Choroid plexus epithelial cell (primary cell): ENCODE results near the gene DET1.
"Not testable (repeated sequence)": the region's sequence is repeated elsewhere in the genome, so short reads cannot be mapped to it uniquely, and the experiment has no call there.

Source experiments
- DNase-seq: peaks from one replicate; pipeline ENCODE4 v3.0.0-alpha.2; 2010; ENCODE audit warnings: low read depth
- H3K4me3 ChIP-seq: 2 replicates; pipeline ENCODE4 v1.5.1; 2011; ENCODE audit warnings: low read depth, mild to moderate bottlenecking, control low read depth, low read length, moderate library complexity
- CTCF ChIP-seq: conservative IDR thresholded peaks from 2 replicates; pipeline ENCODE4 v1.5.1; 2011; ENCODE audit warnings: low read depth, mild to moderate bottlenecking, control low read depth, inconsistent platforms, low read length, moderate library complexity

Gene DET1

GRCh38 chr15:88470625-88471372 lies 75.7 kb downstream of the DET1 start:
- no peak overlapping the region for H3K4me3 ChIP-seq
- no peak for DNase-seq
- peak; percentile 32 for TF ChIP-seq CTCF

GRCh38 chr15:88469321-88469720 lies 77.2 kb downstream of the DET1 start:
- no peak for DNase-seq
- no peak overlapping the region for H3K4me3 ChIP-seq
- no peak for TF ChIP-seq CTCF

- not testable (repeated sequence) for H3K4me3 ChIP-seq, DNase-seq
Measured at GRCh38 chr15:88468721-88469120, 77.8 kb downstream of the DET1 start.

GRCh38 chr15:88467935-88468528 lies 78.4 kb downstream of the DET1 start:
- H3K4me3 ChIP-seq, result peak overlapping the region; percentile 90
- DNase-seq, result peak; percentile 46

GRCh38 chr15:88467073-88467934 lies 79.2 kb downstream of the DET1 start, which contains the start of the genes MRPL46 and MRPS11:
Gene MRPL46, minus strand, starts transcription at chr15:88467388. Its CDS starts 11 bp downstream, at chr15:88467377.
Gene MRPS11, plus strand, starts transcription at chr15:88467708. Its CDS starts 10 bp downstream, at chr15:88467718.
- no peak for TF ChIP-seq CTCF
- peak within 1 kb of the TSS; percentile 90 for H3K4me3 ChIP-seq
- peak; percentile 88 for DNase-seq

More at GRCh38 chr15:88467935-88468528, 78.4 kb downstream of the DET1 start:
- peak; percentile 65 for TF ChIP-seq CTCF

- TF ChIP-seq CTCF, result no peak
- DNase-seq, result peak; percentile 66
- H3K4me3 ChIP-seq, result no peak overlapping the region
Measured at GRCh38 chr15:88465633-88466224, 80.8 kb downstream of the DET1 start.
